K562 (cell line): ENCODE data around the gene ZKSCAN5. TPM values are rescaled to one million over a fixed set of nuclear protein-coding genes. Genes with fewer than 3 reads are reported as not detected.

ENCODE experiments used
- BCOR ChIP-seq: fragments of 450-650 bp; IDR thresholded peaks from 2 replicates; pipeline ENCODE4 v1.6.1; 2016
- GTF2A2 ChIP-seq: IDR thresholded peaks from 2 replicates; pipeline ENCODE4 v1.6.1; 2016; ENCODE audit warnings: mild to moderate bottlenecking, missing genetic modification characterization, missing compliant biosample characterization
- IFI16 ChIP-seq: fragments of 250-450 bp; sonication (Bioruptor Pico); IDR thresholded peaks from 2 replicates; pipeline ENCODE4 v2.1.2; 2022; ENCODE audit warnings: mild to moderate bottlenecking, inconsistent platforms
- TBP ChIP-seq: optimal IDR thresholded peaks from 2 replicates; pipeline ENCODE3; 2011; ENCODE audit warnings: low read depth, low read length, improper control_type of control experiment
- YY1 ChIP-seq, 3 experiments: IDR thresholded peaks; 2 replicates each; pipeline ENCODE4 v1.6.1; 2011; ENCODE audit warnings: low read length in 2 of 3, mild to moderate bottlenecking in 2 of 3, moderate library complexity in 2 of 3, borderline replicate concordance in 1 of 3, control low read depth in 1 of 3, low read depth in 1 of 3; ENCODE audit not compliant: insufficient read depth in 3 of 3, insufficient replicate concordance in 2 of 3, control insufficient read depth in 1 of 3, insufficient read length in 1 of 3; ENCODE audit errors: extremely low read depth in 1 of 3
- ZSCAN29 ChIP-seq: fragments of 450-650 bp; IDR thresholded peaks from 2 replicates; pipeline ENCODE4 v1.6.1; 2017
- polyA plus RNA-seq, 8 experiments: library from polyadenylated mRNA; depleted of rRNA in 4 of 8; stranded (reverse) in 5 of 8; unstranded in 3 of 8; fragments of >200 nt; fragmentation: Nextera tagmentation in 2 of 8; fragmentation: Illumina TruSeq in 1 of 8; extraction: Ambion mirVana in 2 of 8; extraction: Trizol in 1 of 8; gene quantifications; 2 replicates each; pipeline versions ENCODE4 v1.2.1 to v1.2.3, GENCODE V29; 2011 to 2014; ENCODE audit warnings: inconsistent platforms in 1 of 8, missing spikeins in 1 of 8
- total RNA-seq, 7 experiments: library from RNA; depleted of rRNA in 6 of 7; stranded (reverse); fragments of >200 nt in 6 of 7; fragmentation: Illumina TruSeq in 2 of 7; extraction: Trizol in 2 of 7; gene quantifications; 2 replicates each; pipeline versions ENCODE4 v1.2.1 to v1.2.3, GENCODE V29; 2011 to 2021; ENCODE audit warnings: low replicate concordance in 1 of 7
- TF ChIP-seq, protein P1 (sequence below): sonication (generic); formaldehyde crosslinking; IDR thresholded peaks from 2 replicates; pipeline ENCODE4 v1.8.1; 2023; ENCODE audit warnings: mild to moderate bottlenecking, missing genetic modification reagents
- TF ChIP-seq, protein P2 (sequence below): fragments of 250-450 bp; sonication (Bioruptor Pico); IDR thresholded peaks from 2 replicates; pipeline ENCODE4 v1.4.0; 2020
- TF ChIP-seq, protein P3 (sequence below): fragments of 250-450 bp; sonication (Bioruptor Pico); IDR thresholded peaks from 2 replicates; pipeline ENCODE4 v1.5.0; 2021
- TF ChIP-seq, protein P4 (sequence below): sonication (generic); formaldehyde crosslinking; IDR thresholded peaks from 2 replicates; pipeline ENCODE4 v1.8.0; 2022; ENCODE audit warnings: missing genetic modification reagents, mild to moderate bottlenecking, moderate library complexity, borderline replicate concordance
- TF ChIP-seq, protein P5 (sequence below): fragments of 250-450 bp; sonication (Bioruptor Pico); IDR thresholded peaks from 2 replicates; pipeline ENCODE4 v1.4.0; 2020
- TF ChIP-seq, protein P6 (sequence below): fragments of 250-450 bp; sonication (Bioruptor Pico); IDR thresholded peaks from 2 replicates; pipeline ENCODE4 v1.9.0; 2021; ENCODE audit warnings: mild to moderate bottlenecking

Gene ZKSCAN5
- total and polyA plus RNA-seq, 9 of the 15 experiments (the other 6 are each of a cell fraction or from before 2014, with no cell fraction given) = 4.2 to 19.0 (median 15.0) TPM

DNA sequence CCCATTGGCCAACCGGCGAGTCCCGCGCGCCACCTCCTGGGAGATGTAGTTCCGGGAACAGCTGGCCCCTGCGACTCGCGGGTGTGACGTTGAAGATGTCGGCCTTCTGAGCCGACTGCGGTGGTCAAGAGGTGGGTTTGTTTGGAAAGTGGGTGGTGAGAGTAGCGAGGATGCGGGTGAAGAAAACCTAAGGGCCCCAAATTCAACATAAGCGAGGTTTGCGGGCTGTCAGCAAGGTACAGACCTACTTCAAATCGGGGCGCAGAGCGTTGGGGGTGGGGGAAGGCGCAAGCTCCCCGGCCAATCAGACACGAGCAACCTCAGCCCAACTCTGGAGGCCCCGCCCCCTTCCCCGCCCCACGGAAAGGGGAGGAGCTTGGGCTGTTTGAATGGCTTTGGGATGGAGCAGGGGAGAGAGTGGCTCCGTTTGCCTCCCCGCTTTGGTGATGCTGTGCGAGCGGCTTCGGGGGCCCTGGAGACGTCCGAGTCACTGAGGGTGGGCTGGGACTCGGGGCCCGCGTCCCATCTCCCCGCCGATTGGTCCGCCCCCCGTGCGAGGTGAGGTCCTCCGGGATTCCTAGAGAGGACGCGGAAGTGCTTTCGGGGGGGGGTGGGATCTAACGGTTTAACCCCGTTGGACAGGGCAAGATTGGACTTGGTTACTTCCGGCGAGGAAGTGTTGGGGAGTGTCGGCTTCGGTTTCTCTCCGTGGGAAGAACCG lies at the start of gene ZKSCAN5 (continued):
- TF ChIP-seq, protein P1, sequence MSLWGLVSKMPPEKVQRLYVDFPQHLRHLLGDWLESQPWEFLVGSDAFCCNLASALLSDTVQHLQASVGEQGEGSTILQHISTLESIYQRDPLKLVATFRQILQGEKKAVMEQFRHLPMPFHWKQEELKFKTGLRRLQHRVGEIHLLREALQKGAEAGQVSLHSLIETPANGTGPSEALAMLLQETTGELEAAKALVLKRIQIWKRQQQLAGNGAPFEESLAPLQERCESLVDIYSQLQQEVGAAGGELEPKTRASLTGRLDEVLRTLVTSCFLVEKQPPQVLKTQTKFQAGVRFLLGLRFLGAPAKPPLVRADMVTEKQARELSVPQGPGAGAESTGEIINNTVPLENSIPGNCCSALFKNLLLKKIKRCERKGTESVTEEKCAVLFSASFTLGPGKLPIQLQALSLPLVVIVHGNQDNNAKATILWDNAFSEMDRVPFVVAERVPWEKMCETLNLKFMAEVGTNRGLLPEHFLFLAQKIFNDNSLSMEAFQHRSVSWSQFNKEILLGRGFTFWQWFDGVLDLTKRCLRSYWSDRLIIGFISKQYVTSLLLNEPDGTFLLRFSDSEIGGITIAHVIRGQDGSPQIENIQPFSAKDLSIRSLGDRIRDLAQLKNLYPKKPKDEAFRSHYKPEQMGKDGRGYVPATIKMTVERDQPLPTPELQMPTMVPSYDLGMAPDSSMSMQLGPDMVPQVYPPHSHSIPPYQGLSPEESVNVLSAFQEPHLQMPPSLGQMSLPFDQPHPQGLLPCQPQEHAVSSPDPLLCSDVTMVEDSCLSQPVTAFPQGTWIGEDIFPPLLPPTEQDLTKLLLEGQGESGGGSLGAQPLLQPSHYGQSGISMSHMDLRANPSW (CRISPR knock-in tag) = peak; percentile 51; the same call in 1 of the 2 replicates
- TF ChIP-seq ZSCAN29 (no peak), TBP (peak; percentile 96), IFI16 (no peak), GTF2A2 (0 out of 2 replicates have a peak, but pooled peaks have one; percentile 24), YY1 (IDR thresholded peaks at IDR 0.05; ENCODE audit: borderline replicate concordance in 1 of 3, control insufficient read depth in 1 of 3, extremely low read depth in 1 of 3, insufficient read depth in 3 of 3, insufficient read length in 1 of 3, insufficient replicate concordance in 2 of 3, low read depth in 1 of 3, low read length in 2 of 3) (peak in 2 of 3 experiments; percentile 67 to 79), BCOR (no peak)
- TF ChIP-seq, protein P2, sequence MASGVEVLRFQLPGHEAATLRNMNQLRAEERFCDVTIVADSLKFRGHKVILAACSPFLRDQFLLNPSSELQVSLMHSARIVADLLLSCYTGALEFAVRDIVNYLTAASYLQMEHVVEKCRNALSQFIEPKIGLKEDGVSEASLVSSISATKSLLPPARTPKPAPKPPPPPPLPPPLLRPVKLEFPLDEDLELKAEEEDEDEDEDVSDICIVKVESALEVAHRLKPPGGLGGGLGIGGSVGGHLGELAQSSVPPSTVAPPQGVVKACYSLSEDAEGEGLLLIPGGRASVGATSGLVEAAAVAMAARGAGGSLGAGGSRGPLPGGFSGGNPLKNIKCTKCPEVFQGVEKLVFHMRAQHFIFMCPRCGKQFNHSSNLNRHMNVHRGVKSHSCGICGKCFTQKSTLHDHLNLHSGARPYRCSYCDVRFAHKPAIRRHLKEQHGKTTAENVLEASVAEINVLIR (CRISPR knock-in tag) = peak; percentile 70
- TF ChIP-seq, protein P3, sequence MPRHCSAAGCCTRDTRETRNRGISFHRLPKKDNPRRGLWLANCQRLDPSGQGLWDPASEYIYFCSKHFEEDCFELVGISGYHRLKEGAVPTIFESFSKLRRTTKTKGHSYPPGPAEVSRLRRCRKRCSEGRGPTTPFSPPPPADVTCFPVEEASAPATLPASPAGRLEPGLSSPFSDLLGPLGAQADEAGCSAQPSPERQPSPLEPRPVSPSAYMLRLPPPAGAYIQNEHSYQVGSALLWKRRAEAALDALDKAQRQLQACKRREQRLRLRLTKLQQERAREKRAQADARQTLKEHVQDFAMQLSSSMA (CRISPR knock-in tag) = peak; percentile 39; the same call in 1 of the 2 replicates
- TF ChIP-seq, protein P4, sequence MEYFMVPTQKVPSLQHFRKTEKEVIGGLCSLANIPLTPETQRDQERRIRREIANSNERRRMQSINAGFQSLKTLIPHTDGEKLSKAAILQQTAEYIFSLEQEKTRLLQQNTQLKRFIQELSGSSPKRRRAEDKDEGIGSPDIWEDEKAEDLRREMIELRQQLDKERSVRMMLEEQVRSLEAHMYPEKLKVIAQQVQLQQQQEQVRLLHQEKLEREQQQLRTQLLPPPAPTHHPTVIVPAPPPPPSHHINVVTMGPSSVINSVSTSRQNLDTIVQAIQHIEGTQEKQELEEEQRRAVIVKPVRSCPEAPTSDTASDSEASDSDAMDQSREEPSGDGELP (CRISPR knock-in tag) = peak; percentile 98
- TF ChIP-seq, protein P5, sequence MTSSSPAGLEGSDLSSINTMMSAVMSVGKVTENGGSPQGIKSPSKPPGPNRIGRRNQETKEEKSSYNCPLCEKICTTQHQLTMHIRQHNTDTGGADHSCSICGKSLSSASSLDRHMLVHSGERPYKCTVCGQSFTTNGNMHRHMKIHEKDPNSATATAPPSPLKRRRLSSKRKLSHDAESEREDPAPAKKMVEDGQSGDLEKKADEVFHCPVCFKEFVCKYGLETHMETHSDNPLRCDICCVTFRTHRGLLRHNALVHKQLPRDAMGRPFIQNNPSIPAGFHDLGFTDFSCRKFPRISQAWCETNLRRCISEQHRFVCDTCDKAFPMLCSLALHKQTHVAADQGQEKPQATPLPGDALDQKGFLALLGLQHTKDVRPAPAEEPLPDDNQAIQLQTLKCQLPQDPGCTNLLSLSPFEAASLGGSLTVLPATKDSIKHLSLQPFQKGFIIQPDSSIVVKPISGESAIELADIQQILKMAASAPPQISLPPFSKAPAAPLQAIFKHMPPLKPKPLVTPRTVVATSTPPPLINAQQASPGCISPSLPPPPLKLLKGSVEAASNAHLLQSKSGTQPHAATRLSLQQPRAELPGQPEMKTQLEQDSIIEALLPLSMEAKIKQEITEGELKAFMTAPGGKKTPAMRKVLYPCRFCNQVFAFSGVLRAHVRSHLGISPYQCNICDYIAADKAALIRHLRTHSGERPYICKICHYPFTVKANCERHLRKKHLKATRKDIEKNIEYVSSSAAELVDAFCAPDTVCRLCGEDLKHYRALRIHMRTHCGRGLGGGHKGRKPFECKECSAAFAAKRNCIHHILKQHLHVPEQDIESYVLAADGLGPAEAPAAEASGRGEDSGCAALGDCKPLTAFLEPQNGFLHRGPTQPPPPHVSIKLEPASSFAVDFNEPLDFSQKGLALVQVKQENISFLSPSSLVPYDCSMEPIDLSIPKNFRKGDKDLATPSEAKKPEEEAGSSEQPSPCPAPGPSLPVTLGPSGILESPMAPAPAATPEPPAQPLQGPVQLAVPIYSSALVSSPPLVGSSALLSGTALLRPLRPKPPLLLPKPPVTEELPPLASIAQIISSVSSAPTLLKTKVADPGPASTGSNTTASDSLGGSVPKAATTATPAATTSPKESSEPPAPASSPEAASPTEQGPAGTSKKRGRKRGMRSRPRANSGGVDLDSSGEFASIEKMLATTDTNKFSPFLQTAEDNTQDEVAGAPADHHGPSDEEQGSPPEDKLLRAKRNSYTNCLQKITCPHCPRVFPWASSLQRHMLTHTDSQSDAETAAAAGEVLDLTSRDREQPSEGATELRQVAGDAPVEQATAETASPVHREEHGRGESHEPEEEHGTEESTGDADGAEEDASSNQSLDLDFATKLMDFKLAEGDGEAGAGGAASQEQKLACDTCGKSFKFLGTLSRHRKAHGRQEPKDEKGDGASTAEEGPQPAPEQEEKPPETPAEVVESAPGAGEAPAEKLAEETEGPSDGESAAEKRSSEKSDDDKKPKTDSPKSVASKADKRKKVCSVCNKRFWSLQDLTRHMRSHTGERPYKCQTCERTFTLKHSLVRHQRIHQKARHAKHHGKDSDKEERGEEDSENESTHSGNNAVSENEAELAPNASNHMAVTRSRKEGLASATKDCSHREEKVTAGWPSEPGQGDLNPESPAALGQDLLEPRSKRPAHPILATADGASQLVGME (CRISPR knock-in tag) = no peak
- TF ChIP-seq, protein P6, sequence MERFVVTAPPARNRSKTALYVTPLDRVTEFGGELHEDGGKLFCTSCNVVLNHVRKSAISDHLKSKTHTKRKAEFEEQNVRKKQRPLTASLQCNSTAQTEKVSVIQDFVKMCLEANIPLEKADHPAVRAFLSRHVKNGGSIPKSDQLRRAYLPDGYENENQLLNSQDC (CRISPR knock-in tag) = no peak
